GM13976 (cell line): Measurements from ENCODE around the gene FAM20C.

Experiments used
- DNase-seq: peaks from one replicate; pipeline ENCODE4 v3.0.0; 2012; ENCODE audit warnings: low spot score
- CTCF ChIP-seq: IDR thresholded peaks from 2 replicates; pipeline ENCODE4 v1.5.1; 2012; ENCODE audit warnings: borderline replicate concordance, mild to moderate bottlenecking; ENCODE audit not compliant: insufficient read depth; ENCODE audit errors: extremely low read depth, missing control alignments, control extremely low read depth
- in situ Hi-C: fragments of 300-500 bp; cut with MboI; formaldehyde crosslinking; loops from one replicate; pipeline ENCODE4 v1.12.0; 2022; ENCODE audit warnings: low sequenced_read_pairs, mixed read lengths, inconsistent platforms; ENCODE audit not compliant: unreplicated experiment

FAM20C gene

GRCh38 chr7:255721-256361, 63.5 kb downstream of the FAM20C start:
- in situ Hi-C loops, result no loop called here

DNA sequence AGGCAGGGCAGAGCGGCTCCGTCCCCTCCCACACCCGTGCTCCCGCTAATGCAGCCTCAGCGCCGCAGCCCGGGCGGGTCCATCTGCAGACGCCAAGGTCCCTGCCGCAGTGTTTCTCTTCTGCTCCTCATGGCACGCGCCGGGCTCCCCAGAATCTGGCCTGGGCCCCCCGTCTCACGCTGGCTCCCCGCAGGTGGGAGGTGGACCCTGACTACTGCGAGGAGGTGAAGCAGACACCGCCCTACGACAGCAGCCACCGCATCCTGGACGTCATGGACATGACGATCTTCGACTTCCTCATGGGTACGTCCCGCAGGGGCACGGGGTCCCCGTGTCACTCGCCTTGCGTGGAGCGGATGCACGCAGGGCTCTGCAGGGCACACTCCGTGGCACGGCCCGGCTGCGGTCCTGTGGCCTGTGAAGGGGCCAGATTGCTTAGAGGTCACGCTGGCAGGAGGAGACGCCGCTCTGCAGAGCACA, 64.1 kb downstream of the FAM20C start:
- DNase-seq, result no peak
- TF ChIP-seq CTCF, result no peak
- in situ Hi-C loops, result no loop called here

More at GRCh38 chr7:255721-256361, 63.5 kb downstream of the FAM20C start:
- no peak for TF ChIP-seq CTCF
- DNase-seq, result no peak

GRCh38 chr7:256981-257646, 64.7 kb downstream of the FAM20C start:
- in situ Hi-C loops, result no loop called here
- no peak for TF ChIP-seq CTCF
- DNase-seq, result no peak

DNA sequence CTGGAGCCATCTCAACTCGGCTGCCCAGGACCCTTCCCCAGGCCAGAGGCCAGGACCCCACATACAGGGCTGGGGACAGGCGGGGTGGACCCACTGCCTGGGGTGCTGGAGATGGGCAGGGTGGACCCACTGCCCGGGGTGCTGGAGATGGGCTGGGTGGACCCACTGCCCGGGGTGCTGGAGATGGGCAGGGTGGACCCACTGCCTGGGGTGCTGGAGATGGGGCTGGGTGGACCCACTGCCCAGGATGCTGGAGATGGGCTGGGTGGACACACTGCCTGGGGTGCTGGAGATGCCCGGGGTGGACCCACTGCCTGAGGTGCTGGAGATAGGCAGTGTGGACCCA, 65.2 kb downstream of the FAM20C start:
- DNase-seq, result no peak
- in situ Hi-C loops, result no loop called here
- no peak for TF ChIP-seq CTCF

DNA sequence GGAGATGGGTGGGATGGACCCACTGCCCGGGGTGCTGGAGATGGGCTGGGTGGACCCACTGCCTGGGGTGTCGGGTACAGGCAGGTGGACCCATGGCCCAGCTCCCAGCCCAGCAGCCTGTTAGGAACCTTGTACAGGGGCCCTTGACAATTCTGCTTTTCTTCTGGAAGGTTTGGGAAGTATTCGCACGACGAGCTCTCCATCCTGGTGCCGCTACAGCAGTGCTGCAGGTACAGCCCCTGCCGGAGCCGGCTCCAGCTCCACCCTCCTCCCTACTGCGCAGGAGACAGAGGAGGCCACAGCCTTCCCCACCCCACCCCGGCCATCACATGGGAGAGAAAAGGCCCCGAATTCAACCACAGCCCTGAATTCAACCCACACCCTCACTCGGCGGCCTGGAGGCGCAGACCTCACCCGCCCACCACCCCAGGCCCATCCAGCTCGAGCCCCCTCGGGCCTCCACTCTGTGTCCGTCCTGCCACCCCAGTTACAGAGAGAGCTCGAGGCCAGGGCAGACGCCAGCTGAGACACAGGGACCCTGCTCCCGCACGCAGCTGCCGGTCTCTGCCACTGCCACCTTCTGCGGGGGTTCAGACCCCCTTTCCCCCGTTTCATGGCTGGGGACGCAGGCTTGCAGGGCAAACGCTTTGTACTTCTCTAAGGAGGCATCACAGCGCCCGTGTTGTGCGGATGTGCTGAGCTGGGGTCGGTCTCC, 66.3 kb downstream of the FAM20C start:
- TF ChIP-seq CTCF, result no peak

DNA sequence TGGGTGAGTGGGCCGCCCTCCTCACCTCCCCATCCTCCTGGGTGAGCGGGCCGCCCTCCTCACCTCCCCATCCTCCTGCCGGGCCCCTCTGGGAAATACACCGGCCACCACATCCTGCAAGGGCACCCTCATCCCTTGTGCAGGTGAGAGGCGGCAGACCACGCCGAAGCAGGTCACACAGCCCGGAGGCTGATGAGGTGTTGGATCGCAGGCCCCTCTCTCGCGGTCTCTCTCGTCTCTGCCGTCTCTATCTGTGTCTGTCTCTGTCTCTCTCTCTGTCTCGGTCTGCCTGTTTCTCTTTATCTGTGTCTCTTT, 66.8 kb downstream of the FAM20C start:
- in situ Hi-C loops, result no loop called here
- no peak for DNase-seq
- no peak for TF ChIP-seq CTCF

More for the DNA sequence above, 66.3 kb downstream of the FAM20C start:
- no peak for DNase-seq
- in situ Hi-C loops, result no loop called here
